ENCODE data around the gene WDR90. TPM values are rescaled to one million over a fixed set of nuclear protein-coding genes. Genes with fewer than 3 reads are reported as not detected.

The WDR90 gene
- polyA plus RNA-seq, 3 donors = 0.13 to 16.5 (median 1.1) TPM

DNA sequence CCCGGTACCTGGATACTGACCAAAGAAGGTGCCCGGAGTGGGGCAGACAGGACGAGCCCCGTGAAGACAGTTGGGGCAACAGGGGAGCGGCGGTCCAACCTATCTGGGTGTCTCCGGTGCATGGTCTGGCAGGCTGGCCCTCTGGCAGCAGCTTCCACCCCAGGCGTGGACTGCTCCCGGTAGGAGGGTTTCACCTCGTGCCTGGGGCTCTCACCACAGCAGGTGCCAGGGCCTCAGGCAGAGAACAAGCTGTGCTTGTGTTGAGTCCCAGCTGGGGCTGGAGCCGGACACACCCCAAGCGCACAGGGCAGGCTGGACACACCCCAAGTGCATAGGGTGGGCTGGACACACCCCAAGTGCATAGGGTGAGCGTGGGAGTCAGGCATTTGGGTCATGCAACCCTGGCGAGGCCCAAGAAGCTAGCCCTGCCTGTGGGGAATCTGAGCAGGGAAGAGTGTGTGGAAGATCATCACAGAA is 57.9 kb downstream of the WDR90 start:
- Mint-ChIP-seq H3K27me3 (ENCODE audit: low read depth in 3 of 3) (peaks cover 58 to 76% (median 72%) of the 10 kb centered on the region in 3 donors), H3K4me1 (no peaks in the 10 kb centered on the region), H3K36me3 (no peaks in the 10 kb centered on the region), H3K27ac (peak overlapping the region in 3 of 7 donors; percentile 18 to 45 (median 31)), H3K4me3 (peak overlapping the region in 1 of 2 donors; percentile 60), H3K9me3 (peaks cover 0 to 5% (median 0%) of the 10 kb centered on the region in 7 donors)
- no peaks in the 10 kb centered on the region for H3K4me1 ChIP-seq (ENCODE audit: control insufficient read depth in 1 of 2, insufficient read depth in 2 of 2, low read length in 2 of 2)
- H2AFZ ChIP-seq (ENCODE audit: insufficient read depth, low read depth, low read length, poor library complexity, severe bottlenecking) = no peak overlapping the region
- no peak overlapping the region for H3K4me2 ChIP-seq (replicated peaks; ENCODE audit: extremely low read depth, low read length, poor library complexity, severe bottlenecking)
- peaks cover 3 to 73% of the 10 kb centered on the region in 2 donors for H3K27me3 ChIP-seq (ENCODE audit: control insufficient read depth in 2 of 2, insufficient read depth in 2 of 2, low read length in 2 of 2)
- H4K20me1 ChIP-seq (ENCODE audit: insufficient read depth, low read length) = no peaks in the 10 kb centered on the region
- H3K36me3 ChIP-seq (replicated peaks in 1 of 2; ENCODE audit: control insufficient read depth in 1 of 2, insufficient read depth in 2 of 2, low read length in 2 of 2) = no peaks in the 10 kb centered on the region
- peaks cover 0 to 4% of the 10 kb centered on the region in 2 donors for H3K9me3 ChIP-seq (replicated peaks in 1 of 2; ENCODE audit: control insufficient read depth in 1 of 2, insufficient read depth in 1 of 2, low read length in 2 of 2)
- intact Hi-C loops (cut with micrococcal nuclease) = no loop called here
- no peak for DNase-seq
- no peak overlapping the region for H3K27ac ChIP-seq (ENCODE audit: low read depth in 1 of 2, low read length in 2 of 2)
- no peak overlapping the region for H3K4me3 ChIP-seq (replicated peaks in 1 of 3; ENCODE audit: low read depth in 2 of 3, low read length in 3 of 3)
- 52% methylated on average over 13 of the region's 14 CpGs for WGBS (ENCODE audit: insufficient coverage)
- TF ChIP-seq, protein P1, sequence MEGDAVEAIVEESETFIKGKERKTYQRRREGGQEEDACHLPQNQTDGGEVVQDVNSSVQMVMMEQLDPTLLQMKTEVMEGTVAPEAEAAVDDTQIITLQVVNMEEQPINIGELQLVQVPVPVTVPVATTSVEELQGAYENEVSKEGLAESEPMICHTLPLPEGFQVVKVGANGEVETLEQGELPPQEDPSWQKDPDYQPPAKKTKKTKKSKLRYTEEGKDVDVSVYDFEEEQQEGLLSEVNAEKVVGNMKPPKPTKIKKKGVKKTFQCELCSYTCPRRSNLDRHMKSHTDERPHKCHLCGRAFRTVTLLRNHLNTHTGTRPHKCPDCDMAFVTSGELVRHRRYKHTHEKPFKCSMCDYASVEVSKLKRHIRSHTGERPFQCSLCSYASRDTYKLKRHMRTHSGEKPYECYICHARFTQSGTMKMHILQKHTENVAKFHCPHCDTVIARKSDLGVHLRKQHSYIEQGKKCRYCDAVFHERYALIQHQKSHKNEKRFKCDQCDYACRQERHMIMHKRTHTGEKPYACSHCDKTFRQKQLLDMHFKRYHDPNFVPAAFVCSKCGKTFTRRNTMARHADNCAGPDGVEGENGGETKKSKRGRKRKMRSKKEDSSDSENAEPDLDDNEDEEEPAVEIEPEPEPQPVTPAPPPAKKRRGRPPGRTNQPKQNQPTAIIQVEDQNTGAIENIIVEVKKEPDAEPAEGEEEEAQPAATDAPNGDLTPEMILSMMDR (IDR thresholded peaks at IDR 0.05) = no peak
- no peak overlapping the region for H3K9ac ChIP-seq (ENCODE audit: insufficient read depth, low read length, poor library complexity, severe bottlenecking)
- H3K79me2 ChIP-seq (ENCODE audit: insufficient read depth, low read length) = no peaks in the 10 kb centered on the region

DNA sequence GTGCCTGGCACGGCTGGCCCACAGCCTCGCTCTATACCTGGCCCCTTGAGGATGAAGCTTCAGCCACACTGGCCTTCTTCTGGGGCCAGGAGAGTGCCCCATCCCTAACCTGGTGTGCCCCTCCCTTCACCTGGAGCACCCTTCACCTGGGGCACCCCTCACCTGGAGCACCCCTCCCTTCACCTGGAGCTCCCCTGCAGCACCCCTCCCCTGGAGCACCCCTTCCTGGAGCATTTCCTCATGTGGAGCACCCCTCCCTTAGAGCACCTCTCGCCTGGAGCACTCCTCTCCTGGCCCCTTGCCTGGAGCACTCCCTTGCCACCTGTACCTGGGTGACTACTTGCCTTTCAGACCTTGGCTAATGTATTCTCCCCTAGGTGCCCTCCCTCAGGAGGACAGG is 58.9 kb downstream of the WDR90 start:
- no peaks in the 10 kb centered on the region for H3K4me1 Mint-ChIP-seq
- H3K79me2 ChIP-seq (ENCODE audit: insufficient read depth, low read length) = no peaks in the 10 kb centered on the region
- no peak for DNase-seq
- H2AFZ ChIP-seq (ENCODE audit: insufficient read depth, low read depth, low read length, poor library complexity, severe bottlenecking) = no peak overlapping the region
- peaks cover 3 to 72% of the 10 kb centered on the region in 2 donors for H3K27me3 ChIP-seq (ENCODE audit: control insufficient read depth in 2 of 2, insufficient read depth in 2 of 2, low read length in 2 of 2)
- H3K4me3 ChIP-seq (replicated peaks in 1 of 3; ENCODE audit: low read depth in 2 of 3, low read length in 3 of 3) = no peak overlapping the region
- WGBS (ENCODE audit: insufficient coverage) = 64% methylated on average over 3 of the region's 3 CpGs
- H3K4me2 ChIP-seq (replicated peaks; ENCODE audit: extremely low read depth, low read length, poor library complexity, severe bottlenecking) = no peak overlapping the region
- intact Hi-C loops (cut with micrococcal nuclease) = no loop called here
- H3K4me1 ChIP-seq (ENCODE audit: control insufficient read depth in 1 of 2, insufficient read depth in 2 of 2, low read length in 2 of 2) = no peaks in the 10 kb centered on the region
- H3K27me3 Mint-ChIP-seq (ENCODE audit: low read depth in 3 of 3) = peaks cover 48 to 74% (median 69%) of the 10 kb centered on the region in 3 donors
- H3K9ac ChIP-seq (ENCODE audit: insufficient read depth, low read length, poor library complexity, severe bottlenecking) = no peak overlapping the region
- H3K9me3 Mint-ChIP-seq = peaks cover 0 to 5% (median 0%) of the 10 kb centered on the region in 7 donors
- H3K4me3 Mint-ChIP-seq = peak overlapping the region in 1 of 2 donors; percentile 65
- peaks cover 0 to 4% of the 10 kb centered on the region in 2 donors for H3K9me3 ChIP-seq (replicated peaks in 1 of 2; ENCODE audit: control insufficient read depth in 1 of 2, insufficient read depth in 1 of 2, low read length in 2 of 2)
- H4K20me1 ChIP-seq (ENCODE audit: insufficient read depth, low read length) = no peaks in the 10 kb centered on the region
- H3K36me3 ChIP-seq (replicated peaks in 1 of 2; ENCODE audit: control insufficient read depth in 1 of 2, insufficient read depth in 2 of 2, low read length in 2 of 2) = no peaks in the 10 kb centered on the region
- H3K27ac ChIP-seq (ENCODE audit: low read depth in 1 of 2, low read length in 2 of 2) = no peak overlapping the region
- TF ChIP-seq, protein P1 (IDR thresholded peaks at IDR 0.05) = no peak
- no peak overlapping the region for H3K27ac Mint-ChIP-seq
- H3K36me3 Mint-ChIP-seq = no peaks in the 10 kb centered on the region
